GM12878 (cell line): ENCODE data around the gene ANO1. TPM values are rescaled to one million over a fixed set of nuclear protein-coding genes. Genes with fewer than 3 reads are reported as not detected.

Source experiments
- ATAC-seq: fragments of 200-7000 bp; cut with Tn5 transposase; 3 replicates; pipeline ENCODE4 v1.9.1; 2020; ENCODE audit warnings: mild to moderate bottlenecking, moderate library complexity
- BruUV-seq: library from RNA; stranded (reverse); fragments of 400-500 nt; replicated peaks from 2 replicates; lab custom pipeline; 2021; lab: Mats Ljungman, UMichigan
- CTCF ChIA-PET: fragments of 300-600 bp; sonication (Branson Sonifier 250); formaldehyde crosslinking; extraction: SDS; loops from one replicate; lab custom pipeline; 2021; ENCODE audit warnings: inconsistent platforms; lab: Yijun Ruan, JAX
- POLR2A ChIA-PET: fragments of 350-600 bp; formaldehyde crosslinking; extraction: SDS; loops from one replicate; lab custom pipeline; 2021; ENCODE audit warnings: inconsistent platforms; lab: Charles Lee
- RAD21 ChIA-PET: fragments of 300-600 bp; sonication (Branson Sonifier 250); formaldehyde crosslinking; loops from one replicate; lab custom pipeline; 2023; ENCODE audit warnings: antibody characterized with exemption; ENCODE audit not compliant: unreplicated experiment; lab: Charles Lee
- SMC1A ChIA-PET: fragments of 300-600 bp; sonication (Branson Sonifier 250); formaldehyde crosslinking; loops from one replicate; lab custom pipeline; 2023; ENCODE audit not compliant: unreplicated experiment, uncharacterized antibody; lab: Charles Lee
- DNase-seq: peaks from one replicate; pipeline ENCODE4 v3.0.0-alpha.2; 2011; ENCODE audit warnings: low read depth, low spot score
- FAIRE-seq: peaks from 3 replicates; lab custom pipeline; 2011; peaks lifted over from hg19 to GRCh38; lab: Jason Lieb, UNC
- H2AFZ ChIP-seq: 2 replicates; pipeline ENCODE4 v1.6.0; 2011; ENCODE audit warnings: low read depth, low read length, control low read depth; ENCODE audit not compliant: control insufficient read depth
- H3K27ac ChIP-seq: 2 replicates; pipeline ENCODE4 v1.5.1; 2011; ENCODE audit warnings: control low read depth; ENCODE audit not compliant: control insufficient read depth, insufficient read depth
- H3K27me3 ChIP-seq, 2 experiments: replicated peaks in 1 of 2; 2 replicates each; pipeline versions ENCODE4 v1.6.0 to v1.6.1; 2011; ENCODE audit warnings: low read length in 1 of 2; ENCODE audit not compliant: control insufficient read depth in 2 of 2, insufficient read depth in 2 of 2
- H3K36me3 ChIP-seq, 2 experiments: 2 replicates each; pipeline ENCODE4 v1.5.1; 2011; ENCODE audit warnings: low read length in 1 of 2; ENCODE audit not compliant: control insufficient read depth in 2 of 2, insufficient read depth in 2 of 2
- H3K4me1 ChIP-seq: 2 replicates; pipeline ENCODE4 v1.6.1; 2011; ENCODE audit warnings: mild to moderate bottlenecking, low read length, moderate library complexity, mixed read lengths; ENCODE audit not compliant: control insufficient read depth, insufficient read depth
- H3K4me2 ChIP-seq: 2 replicates; pipeline ENCODE4 v1.6.0; 2011; ENCODE audit warnings: control low read depth; ENCODE audit not compliant: control insufficient read depth, insufficient read depth
- H3K4me3 ChIP-seq: fragments of 200-600 bp; sonication (generic); 2 replicates; pipeline ENCODE4 v1.5.1; 2016
- H3K79me2 ChIP-seq: 2 replicates; pipeline ENCODE4 v1.6.0; 2011; ENCODE audit warnings: low read length; ENCODE audit not compliant: control insufficient read depth, insufficient read depth
- H3K9ac ChIP-seq: 2 replicates; pipeline ENCODE4 v1.8.0; 2011; ENCODE audit warnings: low read length, control low read depth, mixed read lengths; ENCODE audit not compliant: control insufficient read depth, insufficient read depth
- H3K9me3 ChIP-seq: replicated peaks from 3 replicates; pipeline ENCODE4 v1.5.1; 2011; ENCODE audit warnings: mild to moderate bottlenecking, low read length; ENCODE audit not compliant: control insufficient read depth, insufficient read depth
- H4K20me1 ChIP-seq: 2 replicates; pipeline ENCODE4 v1.6.0; 2011; ENCODE audit not compliant: control insufficient read depth, insufficient read depth
- BHLHE40 ChIP-seq, 2 experiments: fragments of 450-650 bp in 1 of 2; IDR thresholded peaks; 2 replicates each; pipeline ENCODE4 v1.6.1; 2011 to 2017; ENCODE audit warnings: low read depth in 2 of 2, borderline replicate concordance in 1 of 2, improper control_type of control experiment in 1 of 2, low read length in 1 of 2, mild to moderate bottlenecking in 1 of 2
- CHD2 ChIP-seq: IDR thresholded peaks from 2 replicates; pipeline ENCODE4 v1.6.1; 2011; ENCODE audit warnings: low read depth, low read length, improper control_type of control experiment, borderline replicate concordance
- MEF2A ChIP-seq: IDR thresholded peaks from 2 replicates; pipeline ENCODE4 v1.6.1; 2011; ENCODE audit warnings: low read depth, mild to moderate bottlenecking, low read length, moderate library complexity; ENCODE audit not compliant: insufficient read depth
- MYC ChIP-seq: IDR thresholded peaks from 2 replicates; pipeline ENCODE4 v1.6.1; 2011; ENCODE audit warnings: mild to moderate bottlenecking, low read length, moderate library complexity, inconsistent platforms; ENCODE audit not compliant: insufficient read depth, insufficient replicate concordance, insufficient read length, severe bottlenecking
- WGBS: methylation state at CpG from one replicate; pipeline ENCODE4 v1.1.6; 2016; ENCODE audit warnings: low lambda C conversion rate; ENCODE audit not compliant: insufficient replicate concordance, insufficient coverage; ENCODE audit errors: missing lambda C conversion rate; 5-methylcytosine and 5-hydroxymethylcytosine counted together
- in situ Hi-C: fragments of 300-500 bp; cut with MboI; formaldehyde crosslinking; loops from 9 replicates; pipeline ENCODE4 v1.14.3; 2018; ENCODE audit warnings: mixed read lengths
- intact Hi-C: fragments of 100-400 bp; cut with micrococcal nuclease; formaldehyde crosslinking; loops from one replicate; pipeline ENCODE4 v1.14.2; 2022; ENCODE audit not compliant: unreplicated experiment
- polyA plus RNA-seq, 11 experiments: library from polyadenylated mRNA; depleted of rRNA in 4 of 11; unstranded in 6 of 11; stranded (reverse) in 5 of 11; fragments of >200 nt; fragmentation: Nextera tagmentation in 4 of 11; fragmentation: Illumina TruSeq in 1 of 11; extraction: Ambion mirVana in 4 of 11; extraction: Trizol in 1 of 11; gene quantifications; 1 replicate in 1 of 11; 2 replicates in 10 of 11; pipeline versions ENCODE4 v1.2.1 to v1.2.3, GENCODE V29; 2011 to 2016; ENCODE audit warnings: inconsistent platforms in 2 of 11, missing spikeins in 2 of 11, low read depth in 1 of 11
- total RNA-seq, 4 experiments: library from RNA; depleted of rRNA in 3 of 4; stranded (reverse); fragments of >200 nt in 3 of 4; fragmentation: Illumina TruSeq in 1 of 4; extraction: Trizol in 1 of 4; gene quantifications; 2 replicates each; pipeline versions ENCODE4 v1.2.1 to v1.2.3, GENCODE V29; 2013 to 2021
- TF ChIP-seq, protein P1 (sequence below): fragments of 450-650 bp; formaldehyde crosslinking; IDR thresholded peaks from 2 replicates; pipeline ENCODE4 v1.5.0; 2022; ENCODE audit warnings: mild to moderate bottlenecking, missing genetic modification characterization
- TF ChIP-seq, protein P2 (sequence below): fragments of 450-650 bp; formaldehyde crosslinking; IDR thresholded peaks from 2 replicates; pipeline ENCODE4 v1.4.0; 2020; ENCODE audit warnings: mild to moderate bottlenecking, moderate library complexity
- TF ChIP-seq, protein P3 (sequence below): fragments of 150-350 bp; IDR thresholded peaks from 2 replicates; pipeline ENCODE4 v1.6.1; 2016; ENCODE audit warnings: low read depth, low read length

Gene ANO1
- total and polyA plus RNA-seq, 10 of the 15 experiments (the other 5 are each of a cell fraction or from before 2014, with no cell fraction given) = 0.01 to 0.38 (median 0.06) TPM; not detected in 7

DNA sequence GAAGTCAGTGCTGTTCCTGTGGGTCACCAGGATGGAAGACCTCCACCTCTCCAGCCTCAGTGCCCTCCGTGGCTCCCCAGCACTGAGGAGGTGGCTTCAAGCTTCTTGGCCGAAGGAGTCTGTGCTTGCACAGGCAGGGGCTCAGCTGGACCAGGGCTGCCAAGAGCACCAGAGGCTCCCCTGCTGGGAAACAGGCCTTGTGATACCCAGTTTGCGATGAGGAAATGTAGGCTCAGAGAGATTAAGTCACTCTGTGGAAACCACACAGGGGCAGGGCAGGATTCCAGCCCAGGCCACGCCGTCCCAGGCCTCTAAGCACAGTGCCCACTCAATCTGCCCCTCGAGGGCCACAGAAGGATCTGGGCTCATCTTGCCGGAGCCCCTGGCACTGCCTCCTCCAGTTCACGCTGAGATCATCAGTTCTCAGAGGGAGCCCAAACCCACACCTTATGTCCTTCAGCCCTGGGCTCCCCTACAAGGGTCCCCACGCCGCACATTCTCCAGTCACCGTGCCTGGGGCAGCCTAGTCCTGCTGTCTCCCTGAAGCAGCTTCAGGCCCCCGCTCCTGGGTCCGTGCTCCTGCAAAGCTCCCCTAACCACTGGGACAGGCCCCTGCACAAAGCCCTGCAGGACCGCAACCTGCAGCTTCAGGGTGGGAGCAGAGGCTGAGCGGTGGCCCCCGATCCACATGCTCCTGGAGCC is 21.6 kb downstream of the ANO1 start:
- Histone ChIP-seq H4K20me1 (no peaks in the 10 kb centered on the region), H3K36me3 (no peaks in the 10 kb centered on the region), H3K9me3 (no peaks in the 10 kb centered on the region), H2AFZ (no peak overlapping the region), H3K79me2 (no peaks in the 10 kb centered on the region), H3K4me2 (no peak overlapping the region), H3K9ac (no peak overlapping the region), H3K27ac (no peak overlapping the region), H3K4me1 (no peaks in the 10 kb centered on the region), H3K4me3 (no peak overlapping the region), H3K27me3 (peaks cover 0 to 7% of the 10 kb centered on the region in 2 experiments; a peak in 2 of 4 replicates)
- ATAC-seq (no peak), DNase-seq (no peak), FAIRE-seq (no peak)
- intact Hi-C loops (no loop called here), in situ Hi-C loops (no loop called here)
- ChIA-PET RAD21 (no interaction called here), POLR2A (no interaction called here), SMC1A (no interaction called here), CTCF (no interaction called here)
- TF ChIP-seq MEF2A = no peak
- TF ChIP-seq CHD2 = no peak
- TF ChIP-seq, protein P1, sequence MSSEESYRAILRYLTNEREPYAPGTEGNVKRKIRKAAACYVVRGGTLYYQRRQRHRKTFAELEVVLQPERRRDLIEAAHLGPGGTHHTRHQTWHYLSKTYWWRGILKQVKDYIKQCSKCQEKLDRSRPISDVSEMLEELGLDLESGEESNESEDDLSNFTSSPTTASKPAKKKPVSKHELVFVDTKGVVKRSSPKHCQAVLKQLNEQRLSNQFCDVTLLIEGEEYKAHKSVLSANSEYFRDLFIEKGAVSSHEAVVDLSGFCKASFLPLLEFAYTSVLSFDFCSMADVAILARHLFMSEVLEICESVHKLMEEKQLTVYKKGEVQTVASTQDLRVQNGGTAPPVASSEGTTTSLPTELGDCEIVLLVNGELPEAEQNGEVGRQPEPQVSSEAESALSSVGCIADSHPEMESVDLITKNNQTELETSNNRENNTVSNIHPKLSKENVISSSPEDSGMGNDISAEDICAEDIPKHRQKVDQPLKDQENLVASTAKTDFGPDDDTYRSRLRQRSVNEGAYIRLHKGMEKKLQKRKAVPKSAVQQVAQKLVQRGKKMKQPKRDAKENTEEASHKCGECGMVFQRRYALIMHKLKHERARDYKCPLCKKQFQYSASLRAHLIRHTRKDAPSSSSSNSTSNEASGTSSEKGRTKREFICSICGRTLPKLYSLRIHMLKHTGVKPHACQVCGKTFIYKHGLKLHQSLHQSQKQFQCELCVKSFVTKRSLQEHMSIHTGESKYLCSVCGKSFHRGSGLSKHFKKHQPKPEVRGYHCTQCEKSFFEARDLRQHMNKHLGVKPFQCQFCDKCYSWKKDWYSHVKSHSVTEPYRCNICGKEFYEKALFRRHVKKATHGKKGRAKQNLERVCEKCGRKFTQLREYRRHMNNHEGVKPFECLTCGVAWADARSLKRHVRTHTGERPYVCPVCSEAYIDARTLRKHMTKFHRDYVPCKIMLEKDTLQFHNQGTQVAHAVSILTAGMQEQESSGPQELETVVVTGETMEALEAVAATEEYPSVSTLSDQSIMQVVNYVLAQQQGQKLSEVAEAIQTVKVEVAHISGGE (CRISPR knock-in tag) = no peak
- TF ChIP-seq, protein P2, sequence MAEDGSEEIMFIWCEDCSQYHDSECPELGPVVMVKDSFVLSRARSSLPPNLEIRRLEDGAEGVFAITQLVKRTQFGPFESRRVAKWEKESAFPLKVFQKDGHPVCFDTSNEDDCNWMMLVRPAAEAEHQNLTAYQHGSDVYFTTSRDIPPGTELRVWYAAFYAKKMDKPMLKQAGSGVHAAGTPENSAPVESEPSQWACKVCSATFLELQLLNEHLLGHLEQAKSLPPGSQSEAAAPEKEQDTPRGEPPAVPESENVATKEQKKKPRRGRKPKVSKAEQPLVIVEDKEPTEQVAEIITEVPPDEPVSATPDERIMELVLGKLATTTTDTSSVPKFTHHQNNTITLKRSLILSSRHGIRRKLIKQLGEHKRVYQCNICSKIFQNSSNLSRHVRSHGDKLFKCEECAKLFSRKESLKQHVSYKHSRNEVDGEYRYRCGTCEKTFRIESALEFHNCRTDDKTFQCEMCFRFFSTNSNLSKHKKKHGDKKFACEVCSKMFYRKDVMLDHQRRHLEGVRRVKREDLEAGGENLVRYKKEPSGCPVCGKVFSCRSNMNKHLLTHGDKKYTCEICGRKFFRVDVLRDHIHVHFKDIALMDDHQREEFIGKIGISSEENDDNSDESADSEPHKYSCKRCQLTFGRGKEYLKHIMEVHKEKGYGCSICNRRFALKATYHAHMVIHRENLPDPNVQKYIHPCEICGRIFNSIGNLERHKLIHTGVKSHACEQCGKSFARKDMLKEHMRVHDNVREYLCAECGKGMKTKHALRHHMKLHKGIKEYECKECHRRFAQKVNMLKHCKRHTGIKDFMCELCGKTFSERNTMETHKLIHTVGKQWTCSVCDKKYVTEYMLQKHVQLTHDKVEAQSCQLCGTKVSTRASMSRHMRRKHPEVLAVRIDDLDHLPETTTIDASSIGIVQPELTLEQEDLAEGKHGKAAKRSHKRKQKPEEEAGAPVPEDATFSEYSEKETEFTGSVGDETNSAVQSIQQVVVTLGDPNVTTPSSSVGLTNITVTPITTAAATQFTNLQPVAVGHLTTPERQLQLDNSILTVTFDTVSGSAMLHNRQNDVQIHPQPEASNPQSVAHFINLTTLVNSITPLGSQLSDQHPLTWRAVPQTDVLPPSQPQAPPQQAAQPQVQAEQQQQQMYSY (CRISPR knock-in tag) = no peak
- no peak for TF ChIP-seq MYC
- TF ChIP-seq, protein P3, sequence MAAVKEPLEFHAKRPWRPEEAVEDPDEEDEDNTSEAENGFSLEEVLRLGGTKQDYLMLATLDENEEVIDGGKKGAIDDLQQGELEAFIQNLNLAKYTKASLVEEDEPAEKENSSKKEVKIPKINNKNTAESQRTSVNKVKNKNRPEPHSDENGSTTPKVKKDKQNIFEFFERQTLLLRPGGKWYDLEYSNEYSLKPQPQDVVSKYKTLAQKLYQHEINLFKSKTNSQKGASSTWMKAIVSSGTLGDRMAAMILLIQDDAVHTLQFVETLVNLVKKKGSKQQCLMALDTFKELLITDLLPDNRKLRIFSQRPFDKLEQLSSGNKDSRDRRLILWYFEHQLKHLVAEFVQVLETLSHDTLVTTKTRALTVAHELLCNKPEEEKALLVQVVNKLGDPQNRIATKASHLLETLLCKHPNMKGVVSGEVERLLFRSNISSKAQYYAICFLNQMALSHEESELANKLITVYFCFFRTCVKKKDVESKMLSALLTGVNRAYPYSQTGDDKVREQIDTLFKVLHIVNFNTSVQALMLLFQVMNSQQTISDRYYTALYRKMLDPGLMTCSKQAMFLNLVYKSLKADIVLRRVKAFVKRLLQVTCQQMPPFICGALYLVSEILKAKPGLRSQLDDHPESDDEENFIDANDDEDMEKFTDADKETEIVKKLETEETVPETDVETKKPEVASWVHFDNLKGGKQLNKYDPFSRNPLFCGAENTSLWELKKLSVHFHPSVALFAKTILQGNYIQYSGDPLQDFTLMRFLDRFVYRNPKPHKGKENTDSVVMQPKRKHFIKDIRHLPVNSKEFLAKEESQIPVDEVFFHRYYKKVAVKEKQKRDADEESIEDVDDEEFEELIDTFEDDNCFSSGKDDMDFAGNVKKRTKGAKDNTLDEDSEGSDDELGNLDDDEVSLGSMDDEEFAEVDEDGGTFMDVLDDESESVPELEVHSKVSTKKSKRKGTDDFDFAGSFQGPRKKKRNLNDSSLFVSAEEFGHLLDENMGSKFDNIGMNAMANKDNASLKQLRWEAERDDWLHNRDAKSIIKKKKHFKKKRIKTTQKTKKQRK = no peak
- TF ChIP-seq BHLHE40 (IDR thresholded peaks at IDR 0.05; ENCODE audit: borderline replicate concordance in 1 of 2, low read depth in 2 of 2, low read length in 1 of 2) = no peak
- BruUV-seq = no TSS peak
- WGBS = 26% methylated on average over 16 of the region's 16 CpGs
